ENCODE measurements around the gene RIMBP3C. TPM values are rescaled to one million over a fixed set of nuclear protein-coding genes. Genes with fewer than 3 reads are reported as not detected.
"Not testable (repeated sequence)": the region's sequence is repeated elsewhere in the genome, so short reads cannot be mapped to it uniquely, and the experiment has no call there.

The RIMBP3C gene
- polyA plus RNA-seq, 1 donor (not counting 4 experiments of a cell fraction or from before 2014, with no cell fraction given), result 0.01 TPM

DNA sequence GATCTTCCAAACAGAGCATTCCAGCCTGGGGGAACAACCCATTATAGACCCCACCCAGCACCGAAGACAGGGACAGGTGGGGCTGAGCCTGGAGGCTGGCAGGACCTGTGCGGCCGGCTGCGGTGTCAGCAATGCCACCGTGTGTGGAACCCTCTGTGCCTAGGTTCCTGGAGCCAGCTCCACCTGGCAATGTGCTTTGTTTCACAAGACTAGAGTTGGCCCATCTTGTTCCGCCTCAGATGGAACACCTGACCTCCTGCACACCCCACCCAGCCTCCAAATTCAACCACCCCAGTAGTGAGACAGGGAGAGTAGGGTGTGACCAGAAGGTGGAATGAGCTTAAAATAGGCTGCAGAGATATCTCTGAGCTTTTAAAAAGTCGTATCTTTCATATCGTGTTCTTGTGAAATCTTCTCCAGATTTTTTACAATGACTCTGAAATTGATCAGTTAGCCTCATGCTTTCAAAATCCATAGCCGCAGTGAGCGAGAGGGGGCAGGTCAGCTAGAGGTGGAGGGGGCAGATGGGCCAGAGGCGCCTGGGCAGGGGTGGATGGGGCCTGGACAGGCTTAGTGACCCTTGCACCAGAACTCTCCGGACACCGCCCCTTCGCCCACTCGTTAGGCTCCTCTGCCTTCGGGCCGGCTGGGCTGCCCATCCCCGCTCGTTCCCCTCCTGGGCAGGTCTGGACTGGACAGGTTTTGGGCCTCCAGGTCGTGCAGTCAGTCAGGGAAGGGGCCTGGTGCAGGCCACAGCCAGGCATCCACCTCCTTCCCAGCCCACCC, 18.2 kb downstream of the RIMBP3C start:
- H3K4me3 ChIP-seq (ENCODE audit: control insufficient read depth in 2 of 3, extremely low read depth in 1 of 3, insufficient read depth in 2 of 3, low read depth in 1 of 3, low read length in 3 of 3); H3K9me1 ChIP-seq (ENCODE audit: control insufficient read depth, extremely low read depth, insufficient read depth, low read length); H3K4me2 ChIP-seq (ENCODE audit: control insufficient read depth, extremely low read depth, insufficient read depth, low read depth, low read length); H3K9ac ChIP-seq (ENCODE audit: control insufficient read depth, extremely low read depth, insufficient read depth, low read length); dilution Hi-C loops (cut with MboI; ENCODE audit: extremely low pct_ligation_motif_present, low sequenced_read_pairs); H3K27ac ChIP-seq (ENCODE audit: control insufficient read depth, insufficient read depth, low read length); H2AFZ ChIP-seq (ENCODE audit: control insufficient read depth, low read length); H3K27me3 ChIP-seq (ENCODE audit: control insufficient read depth, extremely low read depth, insufficient read depth, low read length); H3K36me3 ChIP-seq (ENCODE audit: control insufficient read depth in 2 of 2, extremely low read depth in 1 of 2, insufficient read depth in 2 of 2, low read length in 2 of 2); H3K4me1 ChIP-seq (ENCODE audit: control insufficient read depth, extremely low read depth, insufficient read depth, low read length); FAIRE-seq; DNase-seq (ENCODE audit: low read depth, low spot score); H3K79me2 ChIP-seq (ENCODE audit: control insufficient read depth, insufficient read depth, low read length); H4K20me1 ChIP-seq (ENCODE audit: control insufficient read depth, extremely low read depth, insufficient read depth, low read length); H3K9me3 ChIP-seq (ENCODE audit: control insufficient read depth, low read depth, low read length): not testable (repeated sequence)

GRCh38 chr22:21531525-21531924, 19.7 kb downstream of the RIMBP3C start:
- H3K4me3 ChIP-seq (ENCODE audit: control insufficient read depth in 2 of 3, extremely low read depth in 1 of 3, insufficient read depth in 2 of 3, low read depth in 1 of 3, low read length in 3 of 3); H3K4me1 ChIP-seq (ENCODE audit: control insufficient read depth, extremely low read depth, insufficient read depth, low read length); H4K20me1 ChIP-seq (ENCODE audit: control insufficient read depth, extremely low read depth, insufficient read depth, low read length); H3K36me3 ChIP-seq (ENCODE audit: control insufficient read depth in 2 of 2, extremely low read depth in 1 of 2, insufficient read depth in 2 of 2, low read length in 2 of 2); DNase-seq (ENCODE audit: low read depth, low spot score); H3K9me3 ChIP-seq (ENCODE audit: control insufficient read depth, low read depth, low read length); H3K4me2 ChIP-seq (ENCODE audit: control insufficient read depth, extremely low read depth, insufficient read depth, low read depth, low read length); dilution Hi-C loops (cut with MboI; ENCODE audit: extremely low pct_ligation_motif_present, low sequenced_read_pairs); H3K9ac ChIP-seq (ENCODE audit: control insufficient read depth, extremely low read depth, insufficient read depth, low read length); H3K79me2 ChIP-seq (ENCODE audit: control insufficient read depth, insufficient read depth, low read length); H3K27me3 ChIP-seq (ENCODE audit: control insufficient read depth, extremely low read depth, insufficient read depth, low read length); H3K27ac ChIP-seq (ENCODE audit: control insufficient read depth, insufficient read depth, low read length); H3K9me1 ChIP-seq (ENCODE audit: control insufficient read depth, extremely low read depth, insufficient read depth, low read length); FAIRE-seq; H2AFZ ChIP-seq (ENCODE audit: control insufficient read depth, low read length): not testable (repeated sequence)

DNA sequence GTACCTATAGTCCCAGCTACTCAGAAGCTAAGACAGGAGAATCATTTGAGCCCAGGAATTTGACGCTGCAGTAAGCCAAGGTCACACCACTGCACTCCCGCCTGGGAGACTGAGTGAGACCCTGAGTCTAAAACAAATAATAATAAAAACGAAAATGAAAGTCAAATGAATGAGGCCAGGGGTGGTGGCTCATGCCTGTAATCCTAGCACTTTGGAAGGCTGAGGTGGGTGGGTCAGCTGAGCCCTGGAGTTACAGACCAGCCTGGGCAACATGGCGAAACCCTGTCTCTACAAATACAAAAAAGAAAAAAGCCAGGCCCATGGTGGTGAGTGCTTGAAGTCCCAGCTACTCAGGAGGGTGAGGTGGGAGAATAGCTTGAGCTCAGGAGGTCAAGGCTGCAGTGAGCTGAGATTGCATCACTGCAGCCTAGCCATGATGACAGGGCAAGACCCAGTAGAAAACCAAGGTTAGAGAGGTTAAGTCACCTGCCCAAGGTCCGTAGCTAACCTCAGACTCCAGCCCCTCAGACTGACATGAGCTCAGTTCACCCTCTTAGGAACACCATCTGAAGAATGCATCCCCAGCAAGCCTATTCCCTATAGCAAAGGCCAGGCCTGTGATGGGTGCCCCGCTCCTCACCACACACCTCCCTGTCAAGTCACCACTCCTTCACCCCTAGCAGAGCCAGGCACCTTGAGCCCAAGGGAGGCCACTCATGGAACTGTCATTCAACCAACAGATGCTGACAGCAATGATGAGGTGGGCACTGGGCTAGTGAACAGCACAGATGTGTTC, 24.4 kb downstream of the RIMBP3C start:
- H3K79me2 ChIP-seq (ENCODE audit: control insufficient read depth, insufficient read depth, low read length); H3K4me2 ChIP-seq (ENCODE audit: control insufficient read depth, extremely low read depth, insufficient read depth, low read depth, low read length); H3K9me1 ChIP-seq (ENCODE audit: control insufficient read depth, extremely low read depth, insufficient read depth, low read length); DNase-seq (ENCODE audit: low read depth, low spot score); H3K27ac ChIP-seq (ENCODE audit: control insufficient read depth, insufficient read depth, low read length); H3K9me3 ChIP-seq (ENCODE audit: control insufficient read depth, low read depth, low read length); H3K4me3 ChIP-seq (ENCODE audit: control insufficient read depth in 2 of 3, extremely low read depth in 1 of 3, insufficient read depth in 2 of 3, low read depth in 1 of 3, low read length in 3 of 3); H3K4me1 ChIP-seq (ENCODE audit: control insufficient read depth, extremely low read depth, insufficient read depth, low read length); FAIRE-seq; H2AFZ ChIP-seq (ENCODE audit: control insufficient read depth, low read length); H3K36me3 ChIP-seq (ENCODE audit: control insufficient read depth in 2 of 2, extremely low read depth in 1 of 2, insufficient read depth in 2 of 2, low read length in 2 of 2); H4K20me1 ChIP-seq (ENCODE audit: control insufficient read depth, extremely low read depth, insufficient read depth, low read length); H3K9ac ChIP-seq (ENCODE audit: control insufficient read depth, extremely low read depth, insufficient read depth, low read length); H3K27me3 ChIP-seq (ENCODE audit: control insufficient read depth, extremely low read depth, insufficient read depth, low read length); dilution Hi-C loops (cut with MboI; ENCODE audit: extremely low pct_ligation_motif_present, low sequenced_read_pairs): not testable (repeated sequence)

DNA sequence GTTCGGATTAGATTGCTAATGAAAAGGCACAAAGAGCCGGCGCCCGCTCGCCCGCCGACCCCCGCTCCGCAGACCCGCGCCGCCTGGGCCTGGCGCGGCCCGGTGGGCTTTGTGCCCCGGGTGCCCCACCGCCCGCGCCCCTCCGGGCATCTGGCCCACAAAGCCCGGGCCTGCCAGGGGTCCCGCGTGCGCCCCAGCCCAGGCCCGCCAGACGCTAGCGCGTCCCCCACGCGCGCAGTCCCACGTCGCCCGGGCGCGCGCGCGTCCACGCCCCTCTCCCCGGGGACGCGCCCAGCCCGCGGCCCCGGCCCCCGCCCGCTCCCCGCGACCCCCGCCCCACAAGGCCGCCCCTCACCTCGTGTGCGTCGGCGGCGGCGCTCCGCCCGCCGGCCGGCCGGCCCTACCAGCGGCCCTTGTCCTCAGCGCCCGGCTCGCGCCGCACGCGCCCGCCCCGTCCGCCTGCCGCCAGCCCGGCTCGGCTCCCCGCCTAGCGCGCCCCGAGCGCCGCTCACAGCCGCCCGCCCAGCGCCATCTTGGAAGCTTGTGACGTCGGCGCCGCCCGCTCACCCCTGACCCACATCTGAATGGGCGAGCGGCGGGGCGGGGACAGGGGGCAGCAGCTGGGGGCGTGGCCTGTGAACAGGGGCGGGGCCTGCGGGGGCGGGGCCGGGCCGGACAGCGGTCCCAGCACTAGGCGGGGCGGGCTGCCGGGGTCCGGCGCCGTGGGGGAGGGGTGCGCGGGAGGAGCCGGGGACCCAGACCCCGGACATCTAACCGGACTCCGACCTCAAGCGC, 34.1 kb downstream of the RIMBP3C start:
- DNase-seq (ENCODE audit: low read depth, low spot score); H3K79me2 ChIP-seq (ENCODE audit: control insufficient read depth, insufficient read depth, low read length); H3K27me3 ChIP-seq (ENCODE audit: control insufficient read depth, extremely low read depth, insufficient read depth, low read length); H4K20me1 ChIP-seq (ENCODE audit: control insufficient read depth, extremely low read depth, insufficient read depth, low read length); dilution Hi-C loops (cut with MboI; ENCODE audit: extremely low pct_ligation_motif_present, low sequenced_read_pairs); FAIRE-seq; H3K4me3 ChIP-seq (ENCODE audit: control insufficient read depth in 2 of 3, extremely low read depth in 1 of 3, insufficient read depth in 2 of 3, low read depth in 1 of 3, low read length in 3 of 3); H3K4me2 ChIP-seq (ENCODE audit: control insufficient read depth, extremely low read depth, insufficient read depth, low read depth, low read length); H3K9ac ChIP-seq (ENCODE audit: control insufficient read depth, extremely low read depth, insufficient read depth, low read length); H2AFZ ChIP-seq (ENCODE audit: control insufficient read depth, low read length); H3K27ac ChIP-seq (ENCODE audit: control insufficient read depth, insufficient read depth, low read length); H3K9me3 ChIP-seq (ENCODE audit: control insufficient read depth, low read depth, low read length); H3K36me3 ChIP-seq (ENCODE audit: control insufficient read depth in 2 of 2, extremely low read depth in 1 of 2, insufficient read depth in 2 of 2, low read length in 2 of 2); H3K9me1 ChIP-seq (ENCODE audit: control insufficient read depth, extremely low read depth, insufficient read depth, low read length); H3K4me1 ChIP-seq (ENCODE audit: control insufficient read depth, extremely low read depth, insufficient read depth, low read length): not testable (repeated sequence)
